MCF 10A (cell line): ENCODE data around the gene CDC42SE2. TPM values are rescaled to one million over a fixed set of nuclear protein-coding genes. Genes with fewer than 3 reads are reported as not detected.

Experiments used
- BruUV-seq: library from RNA; stranded (reverse); fragments of 400-500 nt; replicated peaks from 2 replicates; lab custom pipeline; 2021; lab: Mats Ljungman, UMichigan
- CTCF ChIA-PET: fragments of 300-600 bp; sonication (Branson Sonifier 250); formaldehyde crosslinking; extraction: SDS; loops from one replicate; lab custom pipeline; 2021; ENCODE audit warnings: antibody characterized with exemption, inconsistent platforms; lab: Yijun Ruan, JAX
- POLR2A ChIA-PET: fragments of 300-600, 350-650 bp; sonication (Branson Sonifier 250); formaldehyde crosslinking; extraction: SDS; loops from one replicate; lab custom pipeline; 2020; ENCODE audit warnings: antibody characterized with exemption, inconsistent platforms; lab: Yijun Ruan, JAX
- DNase-seq: peaks from one replicate; pipeline ENCODE4 v3.0.0-alpha.2; 2018; ENCODE audit not compliant: unreplicated experiment
- H3K27ac Mint-ChIP-seq: one replicate; pipeline ENCODE4 v1.8.0; 2022; ENCODE audit warnings: mild to moderate bottlenecking, low read depth, mixed read lengths; ENCODE audit not compliant: unreplicated experiment
- H3K27me3 Mint-ChIP-seq: one replicate; pipeline ENCODE4 v1.8.0; 2022; ENCODE audit warnings: mixed read lengths; ENCODE audit not compliant: insufficient read depth, unreplicated experiment
- H3K36me3 Mint-ChIP-seq: one replicate; pipeline ENCODE4 v1.8.0; 2022; ENCODE audit warnings: mild to moderate bottlenecking, moderate library complexity, mixed read lengths; ENCODE audit not compliant: insufficient read depth, unreplicated experiment
- H3K4me1 Mint-ChIP-seq: one replicate; pipeline ENCODE4 v1.8.0; 2022; ENCODE audit warnings: mixed read lengths; ENCODE audit not compliant: insufficient read depth, unreplicated experiment
- H3K4me3 Mint-ChIP-seq: one replicate; pipeline ENCODE4 v1.8.0; 2022; ENCODE audit warnings: mild to moderate bottlenecking, moderate library complexity, mixed read lengths; ENCODE audit not compliant: unreplicated experiment
- H3K9me3 Mint-ChIP-seq: one replicate; pipeline ENCODE4 v1.8.0; 2022; ENCODE audit warnings: mixed read lengths; ENCODE audit not compliant: unreplicated experiment
- CTCF ChIP-seq: fragments of 200-600 bp; IDR thresholded peaks from one replicate; pipeline ENCODE4 v1.8.0; 2022; ENCODE audit warnings: antibody characterized with exemption, mild to moderate bottlenecking; ENCODE audit not compliant: unreplicated experiment
- intact Hi-C: fragments of 100-400 bp; cut with micrococcal nuclease; formaldehyde crosslinking; loops from 2 replicates; pipeline ENCODE4 v1.14.1; 2022
- total RNA-seq: library from RNA; stranded (reverse); gene quantifications from 2 replicates; pipeline ENCODE4 v1.2.3, GENCODE V29; 2022

The CDC42SE2 gene
- total RNA-seq, 1 experiment from 2014 or later: 71.0 TPM

GRCh38 chr5:131230406-131230805, 33.4 kb upstream of the CDC42SE2 start:
- TF ChIP-seq CTCF: no peak
- H3K27me3 Mint-ChIP-seq: no peaks in the 10 kb centered on the region
- no peak overlapping the region for H3K4me3 Mint-ChIP-seq
- POLR2A ChIA-PET: interaction anchor here (0.6 kb wide), 1 partner anchor 339 kb away, joined by 3 read pairs; no protein-coding TSS in a partner anchor
- H3K36me3 Mint-ChIP-seq: no peaks in the 10 kb centered on the region
- DNase-seq: no peak
- no peaks in the 10 kb centered on the region for H3K9me3 Mint-ChIP-seq
- intact Hi-C loops: no loop called here
- no TSS peak for BruUV-seq
- CTCF ChIA-PET: interaction anchor here (1.1 to 1.6 kb wide), 3 partner anchors 9 to 19 kb away, joined by 3 read pairs; no protein-coding TSS in a partner anchor
- H3K4me1 Mint-ChIP-seq: no peaks in the 10 kb centered on the region
- H3K27ac Mint-ChIP-seq: no peak overlapping the region

- no peak for DNase-seq
- Mint-ChIP-seq H3K27me3 (no peaks in the 10 kb centered on the region), H3K4me3 (no peak overlapping the region), H3K36me3 (no peaks in the 10 kb centered on the region), H3K9me3 (no peaks in the 10 kb centered on the region), H3K27ac (no peak overlapping the region), H3K4me1 (peaks cover 11% of the 10 kb centered on the region)
- intact Hi-C loops: no loop called here
- TF ChIP-seq CTCF: no peak
- CTCF ChIA-PET: interaction anchor here (1.3 to 1.4 kb wide), 2 partner anchors 10 to 37 kb away, joined by 3 read pairs; no protein-coding TSS in a partner anchor
- POLR2A ChIA-PET: interaction anchor here (1.5 to 3.5 kb wide), 6 partner anchors 12 to 25 kb away, joined by 4 to 18 read pairs (median 4); partner anchors contain the start of gene CDC42SE2
- no TSS peak for BruUV-seq
Observed at GRCh38 chr5:131239686-131240085, 24.2 kb upstream of the CDC42SE2 start.

GRCh38 chr5:131242728-131243255, 21.1 kb upstream of the CDC42SE2 start:
- peak; percentile 84 for DNase-seq
- Mint-ChIP-seq H3K4me3 (no peak overlapping the region), H3K27me3 (no peaks in the 10 kb centered on the region), H3K27ac (peak overlapping the region; percentile 70), H3K36me3 (no peaks in the 10 kb centered on the region), H3K9me3 (no peaks in the 10 kb centered on the region), H3K4me1 (peaks cover 11% of the 10 kb centered on the region)
- intact Hi-C loops: no loop called here
- CTCF ChIA-PET: interaction anchor here (0.8 to 1.7 kb wide), 2 partner anchors 22 to 28 kb away, joined by 3 to 5 read pairs; partner anchors contain the start of gene CDC42SE2
- no peak for TF ChIP-seq CTCF
- no TSS peak for BruUV-seq
- POLR2A ChIA-PET: interaction anchor here (0.7 to 1.5 kb wide), 5 partner anchors 17 to 110 kb away, joined by 3 to 7 read pairs (median 5); partner anchors contain the start of gene CDC42SE2

- Mint-ChIP-seq H3K4me3 (no peak overlapping the region), H3K9me3 (no peaks in the 10 kb centered on the region), H3K36me3 (no peaks in the 10 kb centered on the region), H3K4me1 (peaks cover 11% of the 10 kb centered on the region), H3K27ac (no peak overlapping the region), H3K27me3 (no peaks in the 10 kb centered on the region)
- intact Hi-C loops: no loop called here
- no TSS peak for BruUV-seq
- no peak for DNase-seq
- no peak for TF ChIP-seq CTCF
- CTCF ChIA-PET: interaction anchor here (1.5 kb wide), 1 partner anchor 110 kb away, joined by 3 read pairs; no protein-coding TSS in a partner anchor
- POLR2A ChIA-PET: interaction anchor here (0.7 to 2.1 kb wide), 7 partner anchors 9 to 161 kb away, joined by 3 to 11 read pairs (median 3); partner anchors contain the start of gene CDC42SE2
Observed at GRCh38 chr5:131245312-131245711, 18.5 kb upstream of the CDC42SE2 start.
